ENCODE measurements around the gene RAB21.

DNA sequence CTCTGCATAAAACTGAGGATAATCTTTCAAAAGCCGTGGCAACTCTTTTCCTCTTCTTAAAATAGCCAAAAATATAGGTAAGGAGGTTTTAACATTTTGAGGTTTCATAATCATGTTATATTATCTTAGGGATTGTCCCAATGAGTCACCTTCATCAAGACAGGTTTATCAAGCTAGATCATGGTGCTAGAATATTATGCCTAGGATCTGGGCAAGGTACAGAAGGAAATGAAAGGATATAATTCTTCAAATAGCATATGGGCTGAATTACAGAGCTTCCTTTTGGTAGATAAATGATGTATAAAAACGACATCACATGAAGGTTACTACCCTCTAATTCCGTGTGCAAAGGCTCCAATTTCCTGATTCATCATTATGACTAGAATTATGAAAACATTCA, 56.3 kb downstream of the RAB21 start:
- TF ChIP-seq GATA3 (IDR thresholded peaks at IDR 0.05; ENCODE audit: low read depth, low read length): no peak
- no peak for TF ChIP-seq GATA2 (IDR thresholded peaks at IDR 0.05; ENCODE audit: low read depth, low read length)

All from SH-SY5Y (cell line).